GM18519 (cell line): Measurements from ENCODE around the gene FZD7.

Experiments used
- ATAC-seq: cut with Tn5 transposase; IDR thresholded peaks from one replicate; pipeline ENCODE4 v1.9.1; 2021; ENCODE audit warnings: mild to moderate bottlenecking, moderate library complexity; ENCODE audit not compliant: unreplicated experiment, low FRiP score

The FZD7 gene

DNA sequence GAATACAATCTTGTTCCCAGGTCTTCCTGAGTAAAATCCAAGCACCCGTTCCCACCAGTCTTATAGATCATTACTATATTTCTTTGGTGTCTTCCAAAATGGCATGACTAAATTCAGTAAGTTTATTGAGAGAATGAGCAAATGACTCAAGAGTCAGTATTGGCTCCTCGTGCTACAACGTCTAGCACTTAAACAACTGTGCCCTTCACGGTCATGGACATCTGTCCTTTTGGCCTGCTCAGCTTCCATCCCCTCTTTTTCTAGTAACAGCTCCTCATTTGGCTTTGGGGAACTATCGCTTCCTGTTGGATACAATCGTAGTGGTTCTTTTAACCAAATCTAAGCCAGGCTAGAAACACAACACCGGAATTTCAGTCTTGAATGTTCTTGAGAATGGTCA, 24.1 kb upstream of the FZD7 start:
- no peak for ATAC-seq

DNA sequence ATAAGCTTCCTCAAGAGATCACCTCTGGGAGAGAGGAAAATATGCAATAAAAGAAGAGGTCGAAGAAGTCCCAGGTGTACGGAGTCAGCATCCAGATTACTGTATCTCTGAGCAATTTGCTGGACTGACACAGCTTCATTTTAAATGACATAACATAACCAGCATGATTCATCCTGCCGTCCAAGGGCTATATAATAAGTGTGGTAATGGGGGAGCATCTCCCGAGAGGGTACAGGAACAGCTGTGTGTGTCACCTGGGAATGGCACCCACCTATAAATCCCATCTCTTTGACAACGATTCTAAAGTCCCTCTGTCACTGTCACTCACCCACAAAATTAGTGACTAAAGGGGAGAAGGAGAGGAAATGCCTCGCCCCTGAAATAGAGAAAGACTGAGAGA, 19.3 kb upstream of the FZD7 start:
- no peak for ATAC-seq

DNA sequence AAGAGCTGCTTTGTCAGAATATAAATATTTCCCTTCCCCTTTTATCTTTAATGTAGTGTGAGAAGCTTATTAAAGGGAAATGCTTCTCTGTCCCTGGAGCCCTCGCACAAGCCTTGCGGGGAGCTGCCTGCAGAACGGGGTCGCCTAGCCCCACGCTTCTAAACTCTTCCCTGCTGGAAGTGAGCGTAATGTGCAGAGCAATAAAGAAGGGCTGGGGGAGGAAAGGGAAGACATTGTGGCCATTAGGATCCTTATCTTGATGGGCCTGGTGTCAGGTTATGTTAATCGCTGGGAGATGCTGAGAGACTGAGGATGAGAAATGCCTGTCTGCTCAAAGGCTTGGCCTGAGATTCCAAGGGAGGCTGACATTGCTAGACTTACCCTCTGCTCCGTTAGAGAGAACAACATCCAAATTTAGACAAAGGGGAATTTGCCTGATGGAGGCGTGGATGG, 18.9 kb upstream of the FZD7 start:
- ATAC-seq = no peak

DNA sequence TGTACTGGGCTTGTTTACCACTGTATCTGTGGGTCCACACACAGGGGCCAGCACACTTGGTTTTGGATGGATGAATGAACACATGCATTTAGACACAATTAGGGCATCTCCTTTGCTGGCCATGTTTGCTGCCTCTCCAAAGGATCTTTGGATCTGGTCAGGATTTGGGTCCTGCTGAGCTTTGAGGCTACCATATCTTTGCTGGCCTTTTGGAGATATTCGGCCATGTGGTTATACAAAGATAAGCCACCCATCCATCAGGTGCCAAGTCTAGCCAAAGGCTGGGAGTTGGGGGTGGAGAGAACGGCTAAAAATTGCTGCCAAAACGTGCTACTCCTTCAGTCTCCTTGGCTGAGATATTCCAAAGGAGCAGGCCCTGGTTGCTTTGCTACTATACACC, 18.2 kb upstream of the FZD7 start:
- ATAC-seq = no peak

DNA sequence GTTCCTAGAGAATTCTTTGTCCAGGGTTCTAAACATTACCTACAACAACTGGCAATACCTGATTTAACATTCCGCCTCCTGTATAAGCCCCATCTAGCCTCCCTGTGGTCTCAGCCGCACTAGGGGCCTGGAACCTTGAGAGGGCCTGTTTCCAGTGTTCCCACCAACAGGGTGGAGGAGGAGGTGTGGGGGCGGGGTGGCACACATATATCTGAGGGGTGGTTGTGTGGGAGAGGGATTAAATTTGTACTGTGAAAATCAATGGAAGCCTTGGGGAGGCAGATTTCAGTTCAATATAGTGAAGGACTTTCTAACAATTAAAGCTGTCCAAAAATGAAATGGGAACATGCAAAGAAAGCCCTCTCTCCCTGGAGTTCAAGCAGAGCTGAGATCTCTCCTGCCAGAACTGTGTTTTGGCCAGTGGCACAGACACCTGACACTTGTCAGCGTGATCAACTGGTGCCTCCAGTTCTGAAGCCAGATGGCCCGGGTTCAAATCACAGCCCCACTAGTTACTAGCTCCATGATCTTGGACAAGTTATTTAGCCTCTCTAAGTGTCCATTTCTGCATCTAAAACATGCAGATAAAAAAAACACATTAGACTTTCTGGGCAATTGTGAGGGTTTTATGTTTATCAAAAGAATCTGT, 17.0 kb upstream of the FZD7 start:
- ATAC-seq = no peak

DNA sequence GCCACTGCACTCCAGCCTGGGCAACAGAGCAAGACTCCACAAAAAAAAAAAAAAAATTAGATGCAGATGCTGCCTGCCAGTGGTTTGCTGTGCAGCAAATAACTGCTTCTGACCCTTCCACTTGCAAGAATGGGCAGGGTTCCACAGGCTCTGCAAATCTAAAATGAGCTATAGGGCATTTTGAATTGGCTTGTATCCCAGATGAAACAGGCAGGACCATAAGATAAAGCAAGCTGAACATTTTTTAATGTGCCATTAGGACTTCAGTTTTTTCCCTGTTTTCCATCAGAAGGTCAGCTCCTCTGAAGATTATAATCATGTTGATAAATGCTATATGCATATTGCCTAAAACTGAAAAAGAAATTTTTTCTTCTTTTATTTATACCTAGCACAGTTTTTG, 15.7 kb upstream of the FZD7 start:
- no peak for ATAC-seq

DNA sequence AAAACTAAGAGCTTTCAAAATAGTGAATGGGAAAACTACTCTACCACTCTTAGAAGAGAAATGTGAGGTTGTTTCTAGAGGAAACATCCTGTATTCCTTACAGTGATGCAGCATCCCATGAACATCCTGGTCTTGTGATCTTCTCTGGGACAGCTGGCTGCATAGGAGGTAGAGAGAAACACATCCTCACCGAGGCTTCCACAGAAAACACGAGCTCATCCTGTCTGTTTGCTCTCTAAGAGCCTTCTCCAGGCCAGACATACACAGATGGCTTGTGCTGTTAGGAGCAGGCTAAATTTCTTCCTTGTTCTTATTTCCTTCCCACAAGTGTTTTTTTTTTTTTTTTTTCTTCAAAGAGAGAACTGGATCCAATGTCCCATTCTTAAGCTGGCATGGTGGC, 14.7 kb upstream of the FZD7 start:
- no peak for ATAC-seq

DNA sequence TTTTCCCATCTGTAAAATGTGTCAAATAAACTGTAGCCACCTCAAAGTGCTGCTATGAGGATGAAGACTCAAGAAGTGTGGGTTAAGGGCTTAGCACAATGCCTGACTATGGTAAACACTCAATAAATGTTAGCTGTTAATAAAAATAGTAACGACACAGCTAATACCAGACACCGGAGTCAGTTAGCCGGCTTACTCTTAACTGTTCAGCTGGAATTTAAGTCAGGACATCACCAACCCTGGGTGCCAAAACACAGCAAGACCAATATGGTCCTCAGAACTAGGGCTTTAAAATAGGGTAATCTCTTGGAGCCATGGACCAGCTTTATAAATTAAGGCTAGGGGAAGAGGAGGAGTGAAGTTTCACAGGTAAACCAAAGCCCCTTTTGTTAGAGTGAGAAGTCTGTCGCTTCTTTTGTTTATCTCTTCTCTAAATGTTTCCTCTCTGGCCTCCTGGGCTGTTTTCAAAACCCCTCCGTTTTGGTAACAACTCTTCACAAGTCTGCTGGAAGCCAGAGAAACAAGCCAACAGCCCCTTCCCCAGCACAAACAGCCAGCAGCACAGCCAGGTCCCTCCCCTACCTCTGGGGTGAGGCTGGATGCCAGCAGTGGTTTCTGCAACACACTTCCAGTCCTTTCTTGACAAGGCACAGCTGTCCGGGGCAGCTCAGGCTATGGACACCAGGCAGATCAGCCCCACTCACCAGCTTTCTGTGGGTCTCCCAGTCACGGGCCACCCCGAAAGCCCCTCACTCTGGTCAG, 13.8 kb upstream of the FZD7 start:
- ATAC-seq = no peak

DNA sequence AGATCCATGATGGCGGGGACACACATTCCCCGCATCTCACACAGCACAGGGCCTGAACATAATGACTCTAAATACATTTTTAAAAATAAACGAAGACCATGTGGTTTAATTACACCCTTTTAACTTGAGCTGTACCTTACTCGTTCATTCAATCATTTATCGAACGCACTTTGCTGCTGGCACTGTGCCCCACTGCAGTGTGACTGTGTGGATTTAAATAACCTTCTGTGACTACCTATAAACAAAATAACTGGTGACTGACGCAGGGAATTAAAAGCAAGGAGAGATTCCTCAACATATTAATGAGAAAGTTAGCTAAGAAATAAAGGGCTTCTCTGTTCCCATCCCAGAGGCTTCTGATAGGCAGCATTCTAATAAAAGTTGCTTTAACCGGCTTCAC, 10.9 kb upstream of the FZD7 start:
- no peak for ATAC-seq

DNA sequence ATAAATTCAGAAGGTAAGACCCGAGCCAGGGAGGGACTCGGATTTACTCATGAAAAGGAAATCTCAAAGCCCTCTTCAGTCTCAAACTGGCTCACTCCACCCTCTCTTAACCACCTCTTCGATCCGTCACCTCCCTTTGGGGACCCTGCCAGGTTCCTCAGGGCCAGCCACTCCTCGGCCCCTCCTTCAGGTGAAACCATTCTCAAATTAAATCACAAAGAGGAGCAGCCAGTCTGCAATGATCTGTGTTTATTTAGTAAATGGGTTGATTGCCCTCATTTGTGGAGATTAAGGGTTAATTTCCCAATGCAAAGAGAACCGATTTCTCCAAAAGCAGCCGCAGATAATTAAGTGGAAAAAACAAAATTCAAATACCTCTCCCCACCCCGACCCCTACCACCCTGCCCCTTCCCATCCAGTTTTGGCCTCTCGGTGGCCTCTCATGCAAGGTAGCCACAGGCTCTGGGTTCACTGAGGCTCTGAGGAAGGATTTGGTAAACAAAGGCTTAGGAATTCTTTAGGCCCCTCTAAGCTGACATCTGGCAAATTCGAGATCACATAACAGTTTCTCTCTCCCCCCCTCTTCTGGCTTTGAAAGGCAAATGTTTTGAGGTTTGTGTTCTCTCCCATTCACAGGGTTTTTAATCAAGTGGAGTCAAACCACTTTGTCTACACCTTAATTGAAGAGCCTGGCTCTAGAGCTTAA, 10.3 kb upstream of the FZD7 start:
- no peak for ATAC-seq

DNA sequence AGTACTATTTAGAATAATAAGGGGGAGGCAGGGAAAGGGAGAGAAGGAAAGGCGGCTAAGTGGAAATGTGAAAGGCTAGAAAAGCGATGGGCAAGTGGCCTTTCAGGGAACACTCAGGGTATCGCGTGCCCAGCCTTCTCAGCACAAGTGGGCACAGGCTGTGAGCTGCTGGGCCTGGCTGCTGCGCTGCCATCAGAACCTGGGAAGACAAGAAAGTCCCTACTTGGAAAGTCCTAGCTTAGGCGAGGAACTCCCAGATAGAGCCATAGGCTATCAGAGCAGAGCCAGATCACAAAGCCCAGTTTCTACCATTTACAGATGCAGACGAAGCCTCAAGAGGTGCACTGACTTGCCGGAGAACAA, 9.8 kb upstream of the FZD7 start:
- ATAC-seq = no peak

DNA sequence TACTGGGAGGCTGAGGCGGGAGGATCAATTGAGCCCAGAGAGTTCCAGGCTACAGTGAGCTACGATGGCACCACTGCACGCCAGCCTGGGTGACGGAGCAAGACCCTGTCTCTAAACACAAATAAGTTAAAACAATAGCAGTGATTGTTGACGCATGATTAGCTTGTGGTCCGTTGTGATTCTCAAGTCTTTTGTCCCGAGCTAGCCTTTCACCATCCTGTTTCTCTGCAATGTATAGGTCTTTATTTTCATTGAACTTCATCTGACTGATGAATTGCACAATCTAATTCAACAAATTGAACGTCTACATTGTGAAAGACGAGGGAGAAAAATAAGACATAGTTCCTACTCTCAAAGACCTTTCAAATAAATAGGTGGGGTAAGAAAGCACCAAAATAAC, 8.8 kb upstream of the FZD7 start:
- ATAC-seq = no peak

DNA sequence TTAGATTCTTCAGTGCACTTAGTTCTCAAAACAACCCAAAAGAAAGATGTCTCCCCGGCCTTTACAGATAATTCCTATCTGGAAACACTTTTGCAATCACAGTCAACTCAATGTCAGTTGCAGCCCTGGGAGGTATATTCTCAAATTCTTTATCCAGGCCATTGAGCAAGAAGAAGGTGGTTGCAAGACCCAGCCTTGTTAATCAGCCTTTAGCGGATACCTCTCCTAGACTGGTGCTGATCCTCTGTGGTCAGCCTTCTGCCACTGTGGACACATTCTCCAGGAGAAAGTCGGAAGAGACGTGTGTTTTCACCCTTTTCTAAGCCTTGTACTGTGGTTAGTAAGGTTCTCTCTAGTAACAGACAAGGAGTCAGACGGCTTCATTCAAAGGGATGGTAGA, 7.8 kb upstream of the FZD7 start:
- no peak for ATAC-seq

DNA sequence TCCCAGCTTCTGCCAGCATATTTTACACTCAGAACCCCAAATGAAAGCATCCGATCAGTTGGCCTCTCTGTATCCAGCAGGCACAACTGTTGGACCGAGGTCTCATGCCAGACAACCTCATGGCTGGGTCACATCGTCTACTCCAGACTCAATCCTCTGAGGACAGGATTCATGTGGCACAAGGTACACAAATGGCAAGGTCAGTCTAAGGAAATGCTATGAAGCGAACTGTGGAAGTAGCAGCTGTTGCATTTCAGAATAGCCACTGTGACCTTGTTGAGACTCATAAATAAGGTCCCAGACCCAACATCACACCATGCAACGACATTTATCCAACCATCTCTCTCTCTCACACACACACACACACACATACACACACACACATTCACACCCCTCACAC, 7.1 kb upstream of the FZD7 start:
- ATAC-seq = no peak

DNA sequence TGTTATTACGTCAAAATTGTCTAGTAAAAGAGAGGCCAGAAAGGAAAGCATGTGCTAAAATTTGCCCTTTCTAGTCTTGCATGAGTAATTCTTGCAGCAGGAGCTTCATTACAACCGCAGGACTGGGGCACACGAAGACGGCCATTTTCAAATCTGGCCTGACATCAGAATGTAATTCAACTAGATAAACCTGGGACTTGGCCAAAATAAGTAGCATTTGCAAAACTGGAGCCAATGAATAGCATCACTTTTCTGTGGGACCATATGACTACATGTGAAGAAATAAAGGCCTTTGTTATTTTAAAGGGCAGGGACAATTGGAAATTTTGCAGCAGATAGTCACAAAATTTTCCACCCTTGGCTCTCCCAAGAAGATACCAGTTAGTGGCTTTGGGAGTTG, 3.0 kb upstream of the FZD7 start:
- ATAC-seq = no peak

DNA sequence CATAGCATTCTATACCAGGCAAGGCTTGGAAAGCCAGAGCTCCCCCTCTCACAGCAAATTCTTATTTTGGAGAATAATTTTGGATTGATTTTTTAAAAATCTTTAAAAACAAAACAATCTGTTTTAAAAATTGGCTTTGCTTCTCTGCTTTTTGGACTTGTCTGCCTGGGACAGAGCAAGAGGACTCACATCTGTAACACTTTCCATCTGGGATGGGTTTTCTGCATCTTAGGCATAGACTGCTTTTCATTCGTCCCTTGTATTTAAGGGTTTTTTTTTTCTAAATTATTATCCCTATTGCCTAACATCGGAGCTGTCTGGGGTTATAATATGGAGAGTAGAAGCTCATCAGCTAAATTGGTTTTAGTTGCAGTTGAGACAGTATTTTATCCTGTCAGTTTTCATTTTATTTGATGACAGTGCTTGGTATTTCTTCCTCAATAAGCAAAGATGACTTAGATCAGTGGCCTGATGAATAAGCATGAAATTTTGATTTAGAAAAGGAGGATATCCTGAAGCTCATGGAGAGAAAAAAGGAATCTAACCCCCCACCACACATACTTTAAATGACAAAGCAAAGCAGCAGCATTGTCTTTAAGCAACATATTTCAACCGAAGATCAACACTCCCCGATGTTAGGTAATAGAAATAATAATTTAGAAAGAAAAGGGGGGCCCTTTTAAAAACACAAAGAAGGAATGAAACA, 2.3 kb upstream of the FZD7 start:
- no peak for ATAC-seq

DNA sequence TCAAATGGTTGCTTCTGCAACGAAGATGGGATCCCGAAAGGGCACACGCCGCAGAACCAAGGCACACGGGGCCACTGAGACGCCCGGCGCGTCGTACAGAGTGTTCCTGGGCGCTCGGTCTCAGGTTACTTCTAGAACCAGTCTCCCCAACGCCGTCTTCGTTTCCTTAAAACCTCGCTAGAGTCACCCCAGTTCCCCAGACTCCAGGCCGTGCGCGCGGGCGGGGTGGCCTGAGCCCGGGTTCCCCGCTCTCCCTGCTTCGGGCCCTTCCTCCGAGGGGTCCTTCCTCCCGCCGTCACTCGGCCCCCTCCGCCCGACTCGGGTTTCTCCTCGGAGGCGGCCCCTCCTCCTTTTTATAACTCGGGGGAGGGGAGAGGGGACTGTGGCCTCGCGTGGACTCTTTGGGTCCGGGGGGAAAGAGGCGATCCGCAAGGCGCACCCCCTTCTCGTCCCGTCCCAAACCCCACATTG, 774 bp upstream of the FZD7 start:
- no peak for ATAC-seq

DNA sequence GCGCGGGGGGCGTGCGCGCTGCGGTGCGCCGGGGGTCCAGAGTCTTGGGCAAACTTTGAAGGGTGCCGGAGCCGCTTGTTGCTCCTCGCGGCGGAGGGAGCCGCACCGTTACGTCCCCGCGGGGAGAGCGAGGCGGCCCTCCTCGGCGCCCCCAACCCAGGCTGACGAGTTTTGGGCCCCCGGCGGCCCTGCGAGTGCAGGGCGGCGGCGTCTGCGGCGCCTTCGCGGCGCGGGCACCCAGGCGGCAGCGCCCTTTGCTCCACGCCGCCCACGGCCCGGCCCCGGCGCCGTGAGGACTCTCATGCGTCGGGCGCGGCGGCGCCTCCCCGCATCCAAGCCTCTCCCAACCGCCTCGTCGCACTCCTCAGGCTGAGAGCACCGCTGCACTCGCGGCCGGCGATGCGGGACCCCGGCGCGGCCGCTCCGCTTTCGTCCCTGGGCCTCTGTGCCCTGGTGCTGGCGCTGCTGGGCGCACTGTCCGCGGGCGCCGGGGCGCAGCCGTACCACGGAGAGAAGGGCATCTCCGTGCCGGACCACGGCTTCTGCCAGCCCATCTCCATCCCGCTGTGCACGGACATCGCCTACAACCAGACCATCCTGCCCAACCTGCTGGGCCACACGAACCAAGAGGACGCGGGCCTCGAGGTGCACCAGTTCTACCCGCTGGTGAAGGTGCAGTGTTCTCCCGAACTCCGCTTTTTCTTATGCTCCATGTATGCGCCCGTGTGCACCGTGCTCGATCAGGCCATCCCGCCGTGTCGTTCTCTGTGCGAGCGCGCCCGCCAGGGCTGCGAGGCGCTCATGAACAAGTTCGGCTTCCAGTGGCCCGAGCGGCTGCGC, 814 bp downstream of the FZD7 start:
- ATAC-seq = peak; percentile 19

DNA sequence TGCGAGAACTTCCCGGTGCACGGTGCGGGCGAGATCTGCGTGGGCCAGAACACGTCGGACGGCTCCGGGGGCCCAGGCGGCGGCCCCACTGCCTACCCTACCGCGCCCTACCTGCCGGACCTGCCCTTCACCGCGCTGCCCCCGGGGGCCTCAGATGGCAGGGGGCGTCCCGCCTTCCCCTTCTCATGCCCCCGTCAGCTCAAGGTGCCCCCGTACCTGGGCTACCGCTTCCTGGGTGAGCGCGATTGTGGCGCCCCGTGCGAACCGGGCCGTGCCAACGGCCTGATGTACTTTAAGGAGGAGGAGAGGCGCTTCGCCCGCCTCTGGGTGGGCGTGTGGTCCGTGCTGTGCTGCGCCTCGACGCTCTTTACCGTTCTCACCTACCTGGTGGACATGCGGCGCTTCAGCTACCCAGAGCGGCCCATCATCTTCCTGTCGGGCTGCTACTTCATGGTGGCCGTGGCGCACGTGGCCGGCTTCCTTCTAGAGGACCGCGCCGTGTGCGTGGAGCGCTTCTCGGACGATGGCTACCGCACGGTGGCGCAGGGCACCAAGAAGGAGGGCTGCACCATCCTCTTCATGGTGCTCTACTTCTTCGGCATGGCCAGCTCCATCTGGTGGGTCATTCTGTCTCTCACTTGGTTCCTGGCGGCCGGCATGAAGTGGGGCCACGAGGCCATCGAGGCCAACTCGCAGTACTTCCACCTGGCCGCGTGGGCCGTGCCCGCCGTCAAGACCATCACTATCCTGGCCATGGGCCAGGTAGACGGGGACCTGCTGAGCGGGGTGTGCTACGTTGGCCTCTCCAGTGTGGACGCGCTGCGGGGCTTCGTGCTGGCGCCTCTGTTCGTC, 1.7 kb downstream of the FZD7 start:
- no peak for ATAC-seq
